ENCODE results near the gene VSTM2B.

VSTM2B gene

DNA sequence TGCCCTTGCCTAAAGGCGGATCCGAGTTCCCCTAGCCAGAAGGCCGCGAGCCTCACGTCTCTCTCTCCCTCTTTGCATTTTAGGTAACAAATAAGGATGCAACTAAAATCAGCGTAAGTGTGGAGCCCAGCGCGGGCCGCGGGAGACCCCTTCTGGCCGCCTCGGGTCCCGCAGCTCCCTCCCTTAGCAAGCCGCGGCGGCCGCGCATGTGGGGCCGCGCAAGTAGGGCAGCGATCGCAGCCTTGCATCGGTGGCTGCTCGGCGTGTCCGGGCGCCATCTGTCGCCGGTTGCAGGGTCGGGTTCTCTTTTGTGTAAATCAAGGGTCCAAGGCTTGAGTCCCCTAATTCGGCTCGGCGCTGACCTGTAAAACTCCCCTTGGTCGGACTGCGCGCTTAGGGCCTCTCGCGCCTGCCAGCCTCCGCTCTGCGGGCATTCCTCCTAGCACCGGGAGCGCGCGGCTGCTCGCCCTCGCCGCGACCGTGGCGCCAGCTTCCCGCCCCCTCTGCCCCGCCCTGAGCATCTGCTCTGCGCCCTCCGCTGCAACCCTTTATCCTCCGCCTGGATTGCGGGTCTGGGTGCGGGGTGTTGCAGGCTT lies 2.7 kb downstream of the VSTM2B start:
- peak; percentile 80 for DNase-seq
- Mint-ChIP-seq H3K4me3 (peak overlapping the region; percentile 68), H3K27me3 (peaks cover 80% of the 10 kb centered on the region), H3K27ac (no peak overlapping the region), H3K9me3 (peaks cover 2% of the 10 kb centered on the region), H3K4me1 (ENCODE audit: low read depth) (peaks cover 36% of the 10 kb centered on the region), H3K36me3 (ENCODE audit: low read depth) (no peaks in the 10 kb centered on the region)

DNA sequence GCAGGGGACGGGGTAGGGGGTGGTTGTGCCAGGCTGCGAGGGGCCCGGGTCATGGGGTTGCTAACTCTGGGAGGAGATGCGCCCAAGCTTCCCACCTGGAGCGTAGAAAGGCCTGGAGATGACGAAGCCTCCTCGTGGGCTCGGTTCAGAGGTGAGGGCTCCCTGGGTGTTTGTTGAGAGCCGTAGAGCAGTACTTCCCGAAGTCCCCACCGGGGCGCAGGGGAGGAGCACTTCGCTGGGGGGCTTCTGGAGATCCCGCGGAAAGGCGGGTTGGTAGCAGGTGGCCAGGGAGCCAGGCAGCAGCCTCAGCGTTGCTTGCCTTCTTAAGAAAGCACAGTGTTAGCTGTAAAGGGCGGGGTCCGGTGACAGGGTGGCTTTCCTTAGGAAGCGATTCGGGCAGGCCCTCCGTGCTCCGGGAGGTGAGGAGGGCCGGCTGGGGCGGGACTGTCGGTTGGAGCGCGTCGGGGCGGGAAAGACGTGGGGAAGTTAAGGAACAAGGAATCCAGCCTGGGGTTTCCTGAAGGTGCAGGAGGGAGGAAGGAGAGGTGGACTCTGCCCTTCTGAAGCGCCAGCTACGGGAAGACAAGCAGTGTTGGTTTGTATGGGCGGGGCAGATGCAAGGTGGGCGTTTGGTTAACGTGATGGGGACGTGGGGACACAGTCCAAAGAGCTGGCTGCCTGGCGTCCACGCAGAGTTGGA lies 3.3 kb downstream of the VSTM2B start:
- peaks cover 80% of the 10 kb centered on the region for H3K27me3 Mint-ChIP-seq
- peaks cover 36% of the 10 kb centered on the region for H3K4me1 Mint-ChIP-seq (ENCODE audit: low read depth)
- H3K9me3 Mint-ChIP-seq: peaks cover 2% of the 10 kb centered on the region
- H3K27ac Mint-ChIP-seq: no peak overlapping the region
- peak overlapping the region; percentile 68 for H3K4me3 Mint-ChIP-seq
- DNase-seq: peak; percentile 40
- no peaks in the 10 kb centered on the region for H3K36me3 Mint-ChIP-seq (ENCODE audit: low read depth)

DNA sequence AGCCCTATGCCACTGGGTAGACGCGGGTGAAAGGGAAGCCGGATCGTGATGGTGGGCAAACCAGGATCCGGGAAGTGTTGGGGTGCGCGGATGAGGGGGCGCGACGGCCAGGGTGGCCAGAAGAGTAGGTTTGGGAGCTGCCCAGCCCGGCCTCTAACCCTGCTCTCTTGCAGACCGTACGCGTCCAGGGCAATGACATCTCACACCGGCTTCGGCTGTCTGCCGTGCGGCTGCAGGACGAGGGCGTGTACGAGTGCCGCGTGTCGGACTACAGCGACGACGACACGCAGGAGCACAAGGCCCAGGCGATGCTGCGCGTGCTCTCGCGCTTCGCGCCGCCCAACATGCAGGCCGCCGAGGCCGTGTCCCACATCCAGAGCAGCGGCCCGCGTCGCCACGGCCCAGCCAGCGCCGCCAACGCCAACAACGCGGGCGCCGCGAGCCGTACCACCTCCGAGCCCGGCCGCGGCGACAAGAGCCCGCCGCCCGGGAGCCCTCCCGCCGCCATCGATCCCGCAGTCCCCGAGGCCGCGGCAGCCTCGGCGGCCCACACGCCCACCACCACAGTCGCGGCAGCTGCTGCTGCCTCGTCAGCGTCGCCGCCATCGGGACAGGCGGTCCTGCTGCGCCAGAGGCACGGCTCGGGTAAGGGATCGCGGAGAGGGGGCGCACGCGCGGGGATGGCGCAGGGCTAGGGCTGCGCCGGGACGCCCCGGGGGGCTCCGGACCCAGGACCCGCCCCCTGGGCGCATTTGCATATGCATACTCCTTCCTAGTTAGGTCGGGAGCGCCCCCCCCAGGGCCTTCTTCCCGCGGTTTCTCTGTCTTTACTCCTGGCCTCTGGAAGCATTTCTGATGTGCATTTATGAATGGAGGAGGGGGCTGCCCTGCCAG lies 4.1 kb downstream of the VSTM2B start:
- no peaks in the 10 kb centered on the region for H3K36me3 Mint-ChIP-seq (ENCODE audit: low read depth)
- H3K4me3 Mint-ChIP-seq: no peak overlapping the region
- peaks cover 35% of the 10 kb centered on the region for H3K4me1 Mint-ChIP-seq (ENCODE audit: low read depth)
- H3K27ac Mint-ChIP-seq: no peak overlapping the region
- H3K9me3 Mint-ChIP-seq: peaks cover 2% of the 10 kb centered on the region
- H3K27me3 Mint-ChIP-seq: peaks cover 77% of the 10 kb centered on the region
- peak; percentile 41 for DNase-seq

- Mint-ChIP-seq H3K9me3 (peaks cover 2% of the 10 kb centered on the region), H3K36me3 (ENCODE audit: low read depth) (no peaks in the 10 kb centered on the region), H3K27me3 (peaks cover 77% of the 10 kb centered on the region), H3K4me1 (ENCODE audit: low read depth) (peaks cover 31% of the 10 kb centered on the region), H3K27ac (no peak overlapping the region), H3K4me3 (no peak overlapping the region)
- peak; percentile 26 for DNase-seq
These were observed 5.0 kb downstream of the VSTM2B start for GRCh38 chr19:29530540-29531457.

- peak; percentile 11 for DNase-seq
- no peaks in the 10 kb centered on the region for H3K36me3 Mint-ChIP-seq (ENCODE audit: low read depth)
- no peak overlapping the region for H3K4me3 Mint-ChIP-seq
- H3K27me3 Mint-ChIP-seq: peaks cover 78% of the 10 kb centered on the region
- H3K9me3 Mint-ChIP-seq: peaks cover 2% of the 10 kb centered on the region
- H3K4me1 Mint-ChIP-seq (ENCODE audit: low read depth): peaks cover 30% of the 10 kb centered on the region
- no peak overlapping the region for H3K27ac Mint-ChIP-seq
These were observed 5.7 kb downstream of the VSTM2B start for GRCh38 chr19:29531458-29532025.

GRCh38 chr19:29532097-29532496 lies 6.3 kb downstream of the VSTM2B start:
- H3K4me3 Mint-ChIP-seq: no peak overlapping the region
- peaks cover 76% of the 10 kb centered on the region for H3K27me3 Mint-ChIP-seq
- no peaks in the 10 kb centered on the region for H3K36me3 Mint-ChIP-seq (ENCODE audit: low read depth)

DNA sequence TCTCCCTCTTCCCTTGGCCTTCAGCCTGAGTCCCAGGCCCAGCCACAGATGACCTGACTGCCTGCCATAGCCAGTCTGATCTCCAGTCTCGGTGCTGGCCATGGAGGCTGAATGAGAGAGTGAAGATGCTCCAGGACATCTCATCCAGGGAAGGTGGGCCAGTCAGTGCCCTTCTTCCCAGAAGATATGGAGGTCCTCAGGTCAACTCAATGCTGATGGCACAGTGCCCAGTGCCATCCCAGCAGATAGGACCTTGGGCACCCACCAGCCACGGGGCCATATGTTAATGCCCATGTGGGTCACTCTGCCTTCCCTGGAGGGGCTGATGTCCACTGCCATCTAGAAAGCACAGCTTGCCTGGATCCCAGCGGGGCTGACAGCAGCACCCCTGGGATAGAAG lies 7.2 kb downstream of the VSTM2B start:
- H3K4me1 Mint-ChIP-seq (ENCODE audit: low read depth): peaks cover 21% of the 10 kb centered on the region

More at GRCh38 chr19:29532097-29532496, 6.3 kb downstream of the VSTM2B start:
- no peak overlapping the region for H3K27ac Mint-ChIP-seq
- DNase-seq: peak; percentile 5
- H3K4me1 Mint-ChIP-seq (ENCODE audit: low read depth): peaks cover 28% of the 10 kb centered on the region
- peaks cover 2% of the 10 kb centered on the region for H3K9me3 Mint-ChIP-seq

GRCh38 chr19:29533578-29534544 lies 8.1 kb downstream of the VSTM2B start:
- Mint-ChIP-seq H3K36me3 (ENCODE audit: low read depth) (no peaks in the 10 kb centered on the region), H3K4me3 (no peak overlapping the region), H3K27me3 (peaks cover 70% of the 10 kb centered on the region), H3K9me3 (peaks cover 5% of the 10 kb centered on the region), H3K4me1 (ENCODE audit: low read depth) (peaks cover 13% of the 10 kb centered on the region), H3K27ac (no peak overlapping the region)
- peak; percentile 20 for DNase-seq

More for the DNA sequence above, 7.2 kb downstream of the VSTM2B start:
- peaks cover 70% of the 10 kb centered on the region for H3K27me3 Mint-ChIP-seq
- H3K4me3 Mint-ChIP-seq: no peak overlapping the region
- peak; percentile 12 for DNase-seq
- peaks cover 2% of the 10 kb centered on the region for H3K9me3 Mint-ChIP-seq
- H3K36me3 Mint-ChIP-seq (ENCODE audit: low read depth): no peaks in the 10 kb centered on the region
- no peak overlapping the region for H3K27ac Mint-ChIP-seq

DNA sequence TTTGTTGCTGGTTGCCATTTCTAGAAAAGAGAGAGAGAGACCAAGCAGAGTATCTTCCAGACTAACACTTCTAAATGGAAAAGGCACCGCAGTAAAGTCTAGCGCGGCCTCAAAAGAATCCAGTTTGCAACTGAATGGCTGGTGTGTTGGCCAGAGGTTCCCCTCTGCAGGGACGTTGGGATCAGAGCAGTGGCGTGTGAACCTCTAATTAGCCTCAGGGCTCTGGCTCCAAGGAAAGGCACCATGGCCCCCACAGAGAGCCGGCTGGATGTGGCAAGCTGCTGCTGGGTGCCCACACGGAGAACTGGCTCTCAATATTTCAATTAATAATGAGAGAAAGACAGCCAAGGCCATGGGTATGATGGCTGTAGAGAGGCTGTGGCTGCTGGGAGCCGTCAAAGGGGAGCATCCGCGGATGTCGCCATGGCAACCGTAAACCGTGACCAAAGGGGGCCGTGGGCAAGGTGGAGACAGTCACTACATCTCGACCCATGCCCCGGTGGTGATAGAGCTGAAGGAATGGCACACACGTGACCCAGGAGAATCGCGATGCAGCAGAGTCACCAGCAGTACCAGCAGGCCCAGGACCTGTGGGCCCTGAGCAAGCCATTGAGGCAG lies 9.5 kb downstream of the VSTM2B start:
- H3K4me1 Mint-ChIP-seq (ENCODE audit: low read depth): peaks cover 3% of the 10 kb centered on the region
- H3K27ac Mint-ChIP-seq: no peak overlapping the region
- no peaks in the 10 kb centered on the region for H3K36me3 Mint-ChIP-seq (ENCODE audit: low read depth)

DNA sequence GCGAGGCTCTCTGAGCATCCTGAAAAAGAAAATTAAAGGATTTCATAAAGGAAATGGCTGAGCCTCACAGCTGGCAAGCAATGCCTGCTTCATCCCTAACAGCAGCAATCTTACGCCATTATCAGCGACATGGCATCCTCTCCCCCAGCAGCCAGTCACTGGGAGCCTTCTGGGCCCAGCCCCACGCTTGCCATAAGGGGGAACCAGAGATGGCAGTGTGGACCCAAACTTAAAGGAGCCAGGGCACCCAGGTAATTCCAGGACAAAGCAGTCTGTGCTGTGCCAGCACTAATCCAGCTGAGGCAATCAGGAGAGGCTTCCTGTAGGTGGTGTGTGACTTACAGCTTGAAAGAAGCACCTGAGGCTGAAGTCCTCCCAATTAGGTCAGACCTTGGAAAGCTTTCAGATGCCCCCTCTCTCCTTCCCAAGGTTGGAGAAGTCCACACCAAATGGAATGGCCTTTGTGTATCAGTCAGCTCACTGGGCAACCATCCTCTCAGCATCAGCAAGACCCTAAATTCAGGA lies 10.3 kb downstream of the VSTM2B start:
- H3K4me3 Mint-ChIP-seq: no peak overlapping the region
- no peaks in the 10 kb centered on the region for H3K36me3 Mint-ChIP-seq (ENCODE audit: low read depth)
- peak; percentile 18 for DNase-seq
- H3K27ac Mint-ChIP-seq: no peak overlapping the region
- H3K9me3 Mint-ChIP-seq: peaks cover 3% of the 10 kb centered on the region
- peaks cover 65% of the 10 kb centered on the region for H3K27me3 Mint-ChIP-seq
- no peaks in the 10 kb centered on the region for H3K4me1 Mint-ChIP-seq (ENCODE audit: low read depth)

More for the DNA sequence above, 9.5 kb downstream of the VSTM2B start:
- Mint-ChIP-seq H3K9me3 (peaks cover 3% of the 10 kb centered on the region), H3K27me3 (peaks cover 71% of the 10 kb centered on the region), H3K4me3 (no peak overlapping the region)
- peak; percentile 16 for DNase-seq

- Mint-ChIP-seq H3K9me3 (peaks cover 3% of the 10 kb centered on the region), H3K4me1 (ENCODE audit: low read depth) (no peaks in the 10 kb centered on the region), H3K27me3 (peaks cover 54% of the 10 kb centered on the region), H3K4me3 (no peak overlapping the region), H3K36me3 (ENCODE audit: low read depth) (no peaks in the 10 kb centered on the region), H3K27ac (no peak overlapping the region)
- DNase-seq: peak; percentile 12
These were observed 11.4 kb downstream of the VSTM2B start for GRCh38 chr19:29537181-29537580.

GRCh38 chr19:29537601-29538000 lies 11.8 kb downstream of the VSTM2B start:
- peaks cover 50% of the 10 kb centered on the region for H3K27me3 Mint-ChIP-seq
- peaks cover 3% of the 10 kb centered on the region for H3K9me3 Mint-ChIP-seq
- no peak overlapping the region for H3K27ac Mint-ChIP-seq
- DNase-seq: peak; percentile 2
- H3K4me1 Mint-ChIP-seq (ENCODE audit: low read depth): no peaks in the 10 kb centered on the region
- H3K36me3 Mint-ChIP-seq (ENCODE audit: low read depth): no peaks in the 10 kb centered on the region
- no peak overlapping the region for H3K4me3 Mint-ChIP-seq
